Stimulated activated CD4-positive, alpha-beta T cell treated with anti-CD3 and anti-CD28 coated beads, Interleukin-12 subunit alpha, Interleukin-12 subunit beta, amount 100 ng/mL, for 4 hours (primary cell): Measurements from ENCODE around the gene FBL.
"Not testable (repeated sequence)": the region's sequence is repeated elsewhere in the genome, so short reads cannot be mapped to it uniquely, and the experiment has no call there.

ENCODE experiments used
- DNase-seq: peaks from one replicate; pipeline ENCODE4 v3.0.0-alpha.2; 2020

Gene FBL

GRCh38 chr19:39875401-39875864 is 29.3 kb upstream of the FBL start:
- not testable (repeated sequence) for DNase-seq

GRCh38 chr19:39874404-39874803 is 28.2 kb upstream of the FBL start:
- no peak for DNase-seq

- DNase-seq, result no peak
These were observed 27.2 kb upstream of the FBL start for GRCh38 chr19:39873385-39873784.

GRCh38 chr19:39871886-39872866 is 26.0 kb upstream of the FBL start:
- no peak for DNase-seq

- no peak for DNase-seq
These were observed 25.2 kb upstream of the FBL start for GRCh38 chr19:39871362-39871761.

- no peak for DNase-seq
These were observed 24.2 kb upstream of the FBL start for GRCh38 chr19:39870171-39870971.

GRCh38 chr19:39867952-39868351 is 21.8 kb upstream of the FBL start:
- DNase-seq, result no peak

- DNase-seq, result no peak
These were observed 21.0 kb upstream of the FBL start for GRCh38 chr19:39867133-39867532.

GRCh38 chr19:39865953-39866352 is 19.8 kb upstream of the FBL start:
- no peak for DNase-seq

GRCh38 chr19:39865186-39865585 is 19.0 kb upstream of the FBL start:
- no peak for DNase-seq

GRCh38 chr19:39864118-39864517 is 17.9 kb upstream of the FBL start:
- DNase-seq, result no peak

GRCh38 chr19:39858541-39858940 is 12.4 kb upstream of the FBL start:
- DNase-seq, result no peak

- no peak for DNase-seq
These were observed 6.7 kb upstream of the FBL start for GRCh38 chr19:39852882-39853281.

GRCh38 chr19:39850892-39851291 is 4.7 kb upstream of the FBL start:
- no peak for DNase-seq

GRCh38 chr19:39848392-39848791 is 2.2 kb upstream of the FBL start:
- no peak for DNase-seq

- DNase-seq, result no peak
These were observed 1.3 kb upstream of the FBL start for GRCh38 chr19:39847525-39847924.

- no peak for DNase-seq
These were observed 703 bp upstream of the FBL start for GRCh38 chr19:39846678-39847486.

GRCh38 chr19:39845584-39845932 is 621 bp downstream of the FBL start:
- no peak for DNase-seq

- DNase-seq, result no peak
These were observed 1.0 kb downstream of the FBL start for GRCh38 chr19:39845172-39845571.

GRCh38 chr19:39843919-39844793 is 2.0 kb downstream of the FBL start:
- no peak for DNase-seq

- no peak for DNase-seq
These were observed 3.3 kb downstream of the FBL start for GRCh38 chr19:39842693-39843435.
